Measurements from ENCODE around the gene EHMT2. TPM values are rescaled to one million over a fixed set of nuclear protein-coding genes. Genes with fewer than 3 reads are reported as not detected.
A peak's percentile ranks its signal among the peaks of the same experiment; 100 is the strongest.
"Not testable (repeated sequence)": the region's sequence is repeated elsewhere in the genome, so short reads cannot be mapped to it uniquely, and the experiment has no call there.

Gene EHMT2
- total RNA-seq, 1 experiment from 2014 or later, result 49.6 TPM

DNA sequence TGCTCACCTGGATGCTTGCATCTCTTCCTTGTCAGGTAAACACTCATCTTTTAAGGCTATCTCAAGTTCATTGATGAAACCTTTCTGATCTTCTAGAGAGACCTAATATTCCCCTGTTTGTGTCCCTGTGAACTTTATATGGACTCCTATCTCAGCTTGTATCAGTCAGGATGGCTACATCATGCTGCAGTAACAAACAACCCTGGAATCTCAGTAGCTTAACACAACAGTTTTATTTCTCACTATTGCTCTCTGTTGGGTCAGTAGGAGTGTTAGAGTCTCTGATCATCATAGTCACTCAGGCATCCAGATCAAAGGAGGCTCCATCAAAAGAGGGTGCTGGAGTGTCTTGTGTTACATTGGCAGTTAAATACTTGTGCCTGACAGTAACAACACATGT, 17.9 kb upstream of the EHMT2 start:
- no peak for DNase-seq (ENCODE audit: low spot score)

DNA sequence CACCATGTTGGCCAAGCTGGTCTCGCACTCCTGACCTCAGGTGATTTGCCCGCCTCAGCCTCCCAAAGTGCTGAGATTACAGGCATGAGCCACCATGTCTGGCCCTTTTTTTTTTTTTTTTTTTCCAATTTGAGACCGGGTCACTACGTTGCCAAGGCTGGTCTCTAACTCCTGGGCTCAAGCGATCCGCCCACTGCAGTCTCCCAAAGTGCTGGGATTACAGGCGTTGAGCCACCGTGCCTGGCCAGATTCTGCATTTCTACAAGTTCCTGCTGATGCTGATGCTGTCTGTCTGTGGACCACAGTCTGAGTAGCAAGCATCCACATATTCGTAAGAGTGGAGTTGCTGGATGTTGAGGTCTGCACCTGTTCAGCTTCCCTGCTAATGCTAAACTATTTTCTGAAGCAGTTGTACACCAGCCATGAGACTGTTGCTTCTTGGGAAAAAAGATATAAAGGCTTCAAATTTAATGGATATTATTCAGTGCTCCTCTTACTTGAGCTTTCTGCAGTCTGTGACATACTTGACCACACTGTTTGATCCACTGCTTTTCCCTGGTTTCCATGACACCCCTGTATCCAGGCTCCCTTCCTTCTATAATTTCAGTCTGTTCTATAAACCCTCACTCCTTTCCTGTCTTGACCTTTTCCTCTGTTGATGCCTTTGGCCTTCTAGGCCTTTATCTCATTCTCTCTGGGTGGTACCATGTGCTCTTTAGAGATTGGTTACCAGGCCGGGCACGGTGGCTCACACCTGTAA, 14.5 kb upstream of the EHMT2 start:
- no peak for DNase-seq (ENCODE audit: low spot score)

DNA sequence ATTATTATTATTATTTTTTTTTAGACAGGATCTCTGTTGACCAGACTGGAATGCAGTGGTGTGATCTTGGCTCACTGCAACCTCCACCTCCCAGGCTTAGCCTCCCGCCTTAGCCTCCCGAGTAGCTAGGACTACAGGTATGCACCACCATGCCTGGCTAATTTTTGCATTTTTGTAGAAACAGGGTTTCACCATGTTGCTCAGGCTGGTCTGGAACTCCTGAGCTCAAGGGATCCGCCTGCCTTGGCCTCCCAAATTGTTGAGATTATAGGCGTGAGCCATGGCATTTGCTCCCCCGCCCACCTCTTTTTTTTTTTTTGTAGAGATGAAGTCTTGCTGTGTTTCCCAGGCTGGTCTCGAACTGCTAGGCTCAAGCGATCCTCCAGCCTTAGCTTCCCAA, 11.8 kb upstream of the EHMT2 start:
- DNase-seq (ENCODE audit: low spot score), result not testable (repeated sequence)

DNA sequence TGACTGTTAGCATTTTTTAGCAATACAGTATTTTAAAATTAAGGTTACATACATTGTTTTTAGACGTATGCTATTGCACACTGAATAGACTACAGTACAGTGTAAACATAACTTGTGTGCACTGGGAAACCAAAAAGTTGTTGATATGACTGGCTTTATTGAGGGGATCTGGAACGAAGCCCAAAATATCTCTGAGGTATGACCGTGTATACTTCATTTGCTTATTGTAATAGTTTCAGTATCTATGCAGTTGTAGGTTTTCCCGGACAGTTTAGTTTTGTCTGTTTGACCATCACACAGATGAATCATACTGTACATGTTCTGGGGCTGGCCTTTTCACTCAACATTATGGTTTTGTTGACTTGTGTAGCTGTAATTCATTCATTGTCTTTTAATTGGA, 11.3 kb upstream of the EHMT2 start:
- DNase-seq (ENCODE audit: low spot score), result no peak

DNA sequence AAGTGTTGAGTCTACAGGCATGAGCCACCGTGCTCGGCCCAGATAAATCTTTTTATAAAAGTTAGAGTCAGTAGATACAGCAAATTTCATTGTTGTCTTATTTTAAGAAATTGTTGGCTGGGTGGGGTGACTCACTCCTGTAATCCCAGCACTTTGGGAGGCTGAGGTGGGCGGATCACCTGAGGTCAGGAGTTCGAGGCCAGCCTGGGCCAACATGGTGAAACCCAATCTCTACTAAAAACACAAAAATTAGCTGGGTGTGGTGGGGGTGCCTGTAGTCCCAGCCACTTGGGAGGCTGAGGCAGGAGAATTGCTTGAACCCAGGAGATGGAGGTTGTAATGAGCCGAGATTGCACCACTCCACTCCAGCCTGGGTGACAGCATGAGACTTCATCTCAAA, 10.8 kb upstream of the EHMT2 start:
- not testable (repeated sequence) for DNase-seq (ENCODE audit: low spot score)

DNA sequence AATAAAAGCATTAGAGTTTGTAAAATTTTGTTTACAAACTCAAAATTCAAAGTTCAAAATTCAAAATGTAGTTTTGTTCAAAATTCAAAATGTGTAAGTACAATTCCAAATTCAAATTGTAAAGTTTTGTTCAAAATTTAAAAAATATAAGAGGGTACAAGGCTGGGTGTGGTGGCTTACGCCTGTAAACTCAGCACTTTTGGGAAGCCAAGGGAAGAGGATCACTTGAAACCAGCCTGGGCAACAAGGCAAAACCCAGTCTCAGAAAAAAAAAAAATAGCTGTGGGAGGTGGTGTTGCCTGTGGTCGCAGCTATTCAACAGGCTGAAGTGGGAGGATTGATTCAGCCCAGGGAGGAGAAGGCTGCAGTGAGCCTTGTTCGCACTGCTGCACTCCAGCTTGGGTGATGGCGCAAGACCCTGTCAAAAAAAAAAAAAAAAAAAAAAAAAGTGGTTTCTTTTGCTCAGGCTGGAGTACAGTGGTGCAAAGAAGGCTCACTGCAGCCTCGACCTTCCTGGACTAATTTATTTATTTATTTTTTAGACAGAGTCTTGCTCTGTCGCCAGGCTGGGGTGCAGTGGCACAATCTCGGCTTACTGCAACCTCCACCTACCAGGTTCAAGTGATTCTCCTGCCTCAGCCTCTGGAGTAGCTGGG, 9.8 kb upstream of the EHMT2 start:
- DNase-seq (ENCODE audit: low spot score), result peak; percentile 90

DNA sequence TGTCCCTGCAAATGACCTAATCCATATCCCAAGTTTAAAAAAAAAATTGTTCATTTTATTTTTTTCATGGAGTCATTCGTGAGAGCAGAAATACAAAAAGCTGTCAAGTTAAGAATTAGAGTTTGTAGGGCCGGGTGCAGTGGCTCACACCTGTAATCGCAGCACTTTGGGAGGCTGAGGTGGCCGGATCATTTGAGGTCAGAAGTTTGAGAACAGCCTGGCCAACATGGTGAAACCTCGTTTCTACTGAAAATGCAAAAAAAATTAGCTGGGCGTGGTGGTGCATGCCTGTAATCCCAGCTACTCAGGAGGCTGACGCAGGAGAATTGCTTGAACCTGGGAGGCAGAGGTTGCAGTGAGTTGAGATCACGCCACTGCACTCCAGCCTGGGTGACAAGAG, 9.2 kb upstream of the EHMT2 start:
- DNase-seq (ENCODE audit: low spot score), result not testable (repeated sequence)

DNA sequence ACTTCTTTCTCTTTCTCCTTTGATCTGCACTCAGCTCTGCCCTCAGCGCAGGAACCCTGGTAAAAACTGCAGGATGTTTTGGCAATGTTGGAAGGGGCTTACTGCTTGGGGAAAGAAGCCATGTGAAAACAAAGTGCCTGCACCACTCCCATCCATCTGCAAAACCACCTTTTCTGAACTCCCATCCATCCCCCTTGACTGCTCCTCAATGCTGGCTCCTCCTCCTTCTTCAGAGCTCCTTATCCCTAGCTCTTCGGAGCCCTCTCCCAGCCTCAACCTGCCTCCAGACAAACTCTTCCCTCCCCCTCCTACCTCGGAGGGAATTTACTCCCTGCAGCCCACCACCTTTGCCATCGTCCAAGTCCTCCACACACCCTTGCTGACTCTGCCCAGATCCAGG, 8.6 kb upstream of the EHMT2 start:
- no peak for DNase-seq (ENCODE audit: low spot score)

DNA sequence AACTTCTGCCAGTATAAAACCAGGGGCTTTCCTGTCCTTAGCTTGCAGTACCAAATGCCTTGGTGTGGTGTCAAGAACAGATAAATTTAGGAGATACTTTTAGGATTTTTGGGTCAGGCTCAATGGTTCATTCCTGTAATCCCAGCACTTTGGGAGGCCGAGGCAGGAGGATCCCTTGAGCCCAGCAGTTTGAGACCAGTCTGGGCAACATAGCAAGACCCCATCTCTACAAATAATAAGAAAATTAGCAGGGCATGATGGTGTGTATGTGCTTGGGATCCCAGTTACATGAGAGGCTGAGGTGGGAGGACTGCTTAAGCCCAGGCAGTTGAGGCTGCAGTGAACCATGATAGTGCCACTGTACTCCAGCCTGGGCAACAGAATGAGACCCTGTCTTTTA, 7.5 kb upstream of the EHMT2 start:
- DNase-seq (ENCODE audit: low spot score), result no peak

DNA sequence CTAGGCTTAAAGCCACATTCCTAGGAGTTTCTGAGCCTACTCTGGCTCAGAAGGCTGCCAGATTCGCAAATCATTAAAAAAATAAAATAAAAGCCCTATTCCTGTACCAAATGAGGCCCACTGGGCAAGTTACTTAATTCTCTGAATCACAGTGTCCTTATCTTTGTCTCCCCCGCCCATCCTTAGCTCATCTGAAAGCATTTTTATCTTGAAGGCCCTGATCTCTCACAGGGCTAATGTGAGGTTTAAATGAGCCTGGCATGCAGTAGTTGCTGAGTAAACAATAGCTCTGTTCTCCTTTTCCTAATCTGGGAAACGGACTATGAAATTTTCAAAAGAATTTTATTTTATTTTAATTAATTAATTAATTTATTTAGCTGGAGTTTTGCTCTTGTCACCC, 6.5 kb upstream of the EHMT2 start:
- no peak for DNase-seq (ENCODE audit: low spot score)

DNA sequence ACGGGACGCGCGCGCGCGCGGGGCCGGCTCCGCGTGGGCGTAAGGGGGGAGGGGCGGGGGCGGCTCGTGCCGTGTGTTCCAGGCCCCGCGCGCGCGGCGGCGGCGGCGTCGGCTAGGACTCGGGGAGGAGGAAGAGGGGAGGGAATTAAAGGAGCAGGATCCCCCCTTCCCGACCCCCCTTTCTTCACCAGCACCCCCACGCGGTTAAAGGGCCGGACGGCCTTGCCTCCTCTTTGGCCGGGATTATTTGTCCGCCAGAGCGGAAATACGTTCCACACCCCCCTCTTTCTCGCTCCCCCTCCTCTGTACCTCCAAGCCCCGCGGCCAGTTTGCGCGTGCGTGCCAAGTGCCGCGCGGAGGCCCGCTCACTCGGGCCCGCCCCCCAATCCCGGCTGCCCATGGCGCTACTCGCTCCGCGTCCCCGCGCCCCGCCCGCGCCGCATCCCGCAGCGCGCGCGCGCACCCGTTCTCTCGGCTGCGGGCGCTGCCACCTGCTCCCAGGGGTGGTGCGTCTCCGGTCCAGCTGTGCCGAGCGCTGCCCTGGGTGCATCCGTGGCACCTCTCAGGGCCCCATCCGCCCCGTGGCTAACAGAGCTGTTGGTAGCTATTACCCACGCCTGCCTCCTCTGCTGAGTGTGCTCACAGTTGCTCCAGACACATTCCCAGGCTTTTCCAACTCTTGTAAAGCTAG, 4.6 kb upstream of the EHMT2 start, which contains the start of gene ZBTB12:
Gene ZBTB12, minus strand, starts transcription at position 134 of the 691 bp plus-strand sequence. CDS start 781 bp downstream, outside the sequence.
- peak; percentile 92 for DNase-seq (ENCODE audit: low spot score)

DNA sequence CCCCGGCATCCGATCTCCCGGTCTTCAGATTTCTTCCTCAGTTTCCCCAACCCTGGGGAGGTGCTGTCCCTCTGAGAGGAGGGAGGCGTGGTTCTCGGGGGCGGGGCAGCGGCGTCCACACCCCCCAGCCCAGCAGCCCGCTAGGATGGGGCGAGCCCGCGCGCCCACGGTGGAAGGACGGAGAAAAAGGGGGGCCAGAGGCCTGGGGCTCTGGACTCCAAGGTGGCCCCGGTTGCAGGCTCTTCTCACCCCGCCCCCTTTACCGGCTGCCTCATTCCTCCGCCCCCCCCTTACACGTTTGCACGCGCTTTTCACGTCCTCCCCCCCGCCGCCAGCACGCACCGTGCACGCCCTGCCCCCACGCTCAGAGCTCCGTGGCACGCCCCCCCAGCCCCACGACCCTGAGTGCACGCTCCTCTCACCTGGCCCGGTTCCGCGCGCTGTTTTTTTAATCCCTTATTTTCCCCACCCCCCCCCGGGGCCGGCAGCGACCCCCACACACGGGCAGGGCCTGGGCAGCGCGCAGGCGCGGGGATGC, 4.0 kb upstream of the EHMT2 start:
- DNase-seq (ENCODE audit: low spot score), result peak; percentile 33

DNA sequence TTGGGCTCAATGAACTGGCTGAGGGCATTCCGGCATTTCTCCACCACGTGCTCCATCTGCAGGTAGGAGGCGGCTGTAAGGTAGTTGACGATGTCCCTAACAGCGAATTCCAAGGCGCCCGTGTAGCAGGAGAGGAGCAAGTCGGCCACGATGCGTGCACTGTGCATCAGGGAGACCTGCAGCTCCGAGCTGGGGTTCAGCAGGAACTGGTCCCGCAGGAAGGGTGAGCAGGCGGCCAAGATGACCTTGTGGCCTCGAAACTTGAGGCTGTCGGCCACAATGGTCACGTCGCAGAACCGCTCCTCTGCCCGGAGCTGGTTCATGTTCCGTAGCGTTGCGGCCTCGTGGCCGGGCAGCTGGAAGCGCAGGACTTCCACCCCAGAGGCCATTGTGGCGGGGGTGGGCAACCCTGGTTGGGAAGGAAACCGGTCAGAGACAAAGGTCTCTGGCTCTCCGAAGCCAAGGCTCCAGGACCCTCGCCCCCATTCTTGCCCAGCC, 3.5 kb upstream of the EHMT2 start:
- DNase-seq (ENCODE audit: low spot score), result no peak

DNA sequence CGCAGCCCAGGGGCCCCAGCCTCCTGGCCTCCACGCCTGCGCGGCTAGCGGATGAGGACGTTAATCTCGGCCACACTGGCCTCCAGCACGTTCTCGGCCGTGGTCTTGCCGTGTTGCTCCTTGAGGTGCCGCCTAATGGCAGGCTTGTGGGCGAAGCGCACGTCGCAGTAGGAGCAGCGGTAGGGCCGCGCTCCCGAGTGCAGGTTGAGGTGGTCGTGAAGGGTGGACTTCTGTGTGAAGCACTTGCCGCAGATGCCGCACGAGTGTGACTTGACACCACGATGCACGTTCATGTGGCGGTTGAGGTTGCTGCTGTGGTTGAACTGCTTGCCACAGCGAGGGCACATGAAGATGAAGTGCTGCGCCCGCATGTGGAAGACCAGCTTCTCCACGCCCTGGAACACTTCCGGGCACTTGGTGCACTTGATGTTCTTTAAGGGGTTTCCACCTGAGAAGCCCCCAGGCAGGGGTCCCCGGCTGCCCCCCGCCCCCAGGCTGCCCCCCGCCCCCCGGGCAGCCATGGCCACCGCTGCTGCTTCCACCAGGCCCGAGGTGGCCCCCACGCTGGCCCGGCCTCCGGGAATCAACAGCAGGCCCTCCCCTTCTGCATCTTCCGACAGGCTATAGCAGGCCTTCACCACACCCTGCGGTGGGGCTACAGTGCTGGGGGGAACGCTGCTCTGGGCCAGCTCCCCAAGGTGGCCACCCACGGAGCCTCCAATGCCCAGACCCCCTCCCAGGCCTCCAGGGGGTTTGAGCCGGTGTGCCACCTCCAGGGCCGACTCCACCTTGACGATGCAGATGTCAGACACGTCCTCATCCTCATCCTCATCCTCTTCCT, 2.6 kb upstream of the EHMT2 start:
- no peak for DNase-seq (ENCODE audit: low spot score)

DNA sequence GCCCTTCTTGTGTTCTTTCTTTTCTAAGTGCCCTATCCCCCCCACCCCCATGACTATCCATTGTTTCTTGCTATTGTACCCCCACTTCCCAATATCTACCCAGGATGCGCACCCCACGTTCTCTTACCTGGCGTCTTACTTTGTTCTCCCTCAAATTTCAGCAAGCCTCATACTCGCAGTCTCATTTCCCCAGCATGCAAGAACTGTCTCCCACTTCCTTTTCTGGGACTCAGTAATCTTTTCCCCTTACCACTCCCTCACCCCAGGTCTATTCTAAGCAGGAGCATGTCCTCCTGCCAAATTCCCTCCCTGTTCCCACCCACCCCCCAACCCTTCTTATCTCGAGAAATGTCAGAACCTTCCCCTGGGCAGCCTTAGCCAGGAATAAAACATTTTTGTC, 1.7 kb upstream of the EHMT2 start:
- DNase-seq (ENCODE audit: low spot score), result no peak

DNA sequence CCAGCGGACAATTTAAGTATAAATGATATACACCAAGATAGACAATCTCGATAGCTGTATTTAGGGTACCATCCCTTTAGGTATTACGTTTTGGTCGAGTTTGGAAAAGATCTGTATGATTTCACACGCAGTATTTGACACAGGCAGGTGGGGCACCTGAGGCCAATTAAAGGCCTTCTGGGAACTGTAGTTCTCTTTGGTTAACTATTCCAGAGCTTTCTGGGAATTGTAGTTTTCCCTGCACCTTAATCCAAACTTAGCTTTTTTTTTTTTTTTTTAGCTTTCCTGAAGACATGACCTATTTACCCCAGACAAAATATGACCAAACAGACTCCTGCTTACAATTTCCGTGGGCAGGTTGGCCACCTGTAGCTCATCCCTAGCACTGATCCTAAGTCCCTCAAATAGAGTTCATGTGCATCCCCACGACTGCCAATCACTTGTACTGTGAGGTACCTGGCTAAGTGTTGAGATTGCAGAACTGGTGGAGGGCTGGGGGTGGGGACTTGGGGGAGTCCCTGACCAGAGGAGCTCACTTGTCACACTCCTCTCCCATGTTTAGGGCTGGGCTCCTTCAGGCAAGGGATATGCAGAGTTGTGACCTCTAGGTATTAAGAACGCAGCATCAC, 999 bp upstream of the EHMT2 start:
- peak; percentile 50 for DNase-seq (ENCODE audit: low spot score)

DNA sequence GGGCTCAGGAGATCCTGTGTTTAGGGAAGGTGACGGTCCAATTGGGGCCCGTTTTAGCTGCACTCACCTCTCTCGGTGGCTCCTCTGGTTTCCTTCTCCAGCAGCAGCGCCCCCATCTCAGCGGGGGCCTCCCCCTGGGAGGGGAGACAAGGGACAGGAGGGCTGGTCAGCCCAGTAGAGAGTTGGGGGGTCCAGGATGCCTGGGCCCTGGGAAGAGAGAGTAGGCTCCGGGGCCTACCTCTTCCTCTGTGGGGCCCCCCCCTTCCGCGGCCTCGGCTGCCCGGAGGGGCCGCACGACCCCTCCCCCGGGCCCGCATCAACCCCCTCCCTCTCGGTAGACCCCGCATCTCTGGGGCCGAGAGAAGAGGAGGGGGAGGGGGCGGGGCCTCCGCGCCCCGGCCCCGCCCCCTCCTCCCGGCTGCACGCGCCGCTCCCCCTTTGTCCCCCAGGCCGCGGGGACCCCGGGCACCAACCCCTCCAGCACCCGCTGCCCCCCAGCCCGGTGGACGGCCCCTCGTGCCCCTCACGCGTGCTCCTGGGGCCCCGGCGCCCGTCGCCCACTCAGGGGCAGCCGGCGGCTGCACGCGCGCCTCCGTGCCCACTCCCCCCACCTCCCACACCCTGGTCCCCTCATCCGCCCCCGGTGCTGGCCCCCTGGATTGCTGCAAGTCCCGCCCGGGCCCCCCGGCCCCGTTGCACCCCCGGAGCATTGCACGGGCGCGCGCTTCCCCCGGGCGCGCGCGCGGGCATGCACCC, 464 bp downstream of the EHMT2 start:
- DNase-seq (ENCODE audit: low spot score), result no peak

DNA sequence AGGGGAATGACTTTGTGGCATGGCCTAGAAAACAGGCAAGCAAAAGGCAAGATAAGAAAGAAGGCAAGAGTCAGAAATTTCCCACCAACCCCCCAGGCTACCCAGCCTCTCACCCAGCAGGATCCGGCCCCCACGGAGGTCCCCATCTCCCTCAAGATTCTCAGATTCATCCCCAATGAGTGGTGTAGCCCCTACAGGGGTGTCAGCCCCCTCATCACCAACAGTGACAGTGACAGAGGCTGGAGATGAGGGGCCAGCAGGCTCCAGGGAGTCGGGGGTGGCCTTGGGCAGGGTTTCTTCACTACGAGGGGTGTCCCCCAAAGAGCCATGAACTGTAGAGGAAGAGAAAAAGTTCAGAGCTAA, 1.0 kb downstream of the EHMT2 start:
- DNase-seq (ENCODE audit: low spot score), result no peak

DNA sequence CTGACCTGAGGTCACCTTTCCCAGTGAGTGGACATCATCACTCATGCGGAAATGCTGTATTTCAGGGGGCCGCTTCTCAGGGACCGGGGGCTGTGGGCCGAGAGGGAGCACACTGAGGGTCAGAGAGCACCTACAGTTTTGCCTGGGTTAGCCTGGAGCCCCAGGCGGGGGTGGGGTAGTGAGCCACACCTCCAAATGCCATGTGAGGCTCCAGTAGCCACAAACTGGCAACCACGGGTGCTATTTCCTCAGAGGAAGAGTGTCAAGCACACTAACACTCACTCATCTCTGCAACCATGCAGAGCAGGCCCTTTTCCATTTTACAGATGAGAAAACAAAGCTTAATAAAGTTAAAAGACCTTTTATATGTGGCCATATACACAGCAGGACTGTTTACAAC, 4.7 kb downstream of the EHMT2 start:
- DNase-seq (ENCODE audit: low spot score), result no peak

DNA sequence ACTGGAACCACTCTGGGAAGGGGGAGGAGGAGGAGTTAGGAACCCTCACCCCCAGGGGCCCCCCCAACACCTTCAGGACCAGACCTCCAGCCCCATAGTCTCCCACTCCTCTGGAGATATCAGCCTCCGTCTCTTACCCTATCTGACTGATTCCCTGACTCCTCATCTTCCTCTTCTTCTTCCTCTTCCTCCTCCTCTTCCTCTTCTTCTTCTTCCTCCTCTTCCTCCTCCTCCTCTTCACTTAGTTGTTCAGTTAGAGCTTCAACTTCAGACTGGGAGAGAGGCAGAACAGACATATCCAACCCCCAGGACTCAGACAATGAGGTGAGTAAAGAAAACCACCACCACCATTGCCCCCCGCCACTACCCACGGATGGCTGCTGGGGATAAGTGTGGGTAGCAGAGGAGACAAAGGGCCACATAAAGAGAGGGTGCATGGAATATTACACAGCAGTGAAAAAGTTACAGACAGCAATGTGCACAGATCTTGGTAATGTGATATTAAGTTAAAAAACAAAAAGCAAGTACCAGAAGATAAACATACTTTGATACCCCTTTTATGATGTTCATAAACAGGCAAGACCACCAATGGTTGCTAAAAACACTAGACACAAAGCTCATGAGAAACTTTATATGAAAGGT, 8.0 kb downstream of the EHMT2 start:
- no peak for DNase-seq (ENCODE audit: low spot score)
